Epithelial cell of esophagus (primary cell): Measurements from ENCODE around the gene PTCD3.

Source experiments
- DNase-seq: peaks from one replicate; pipeline ENCODE4 v3.0.0; 2010; ENCODE audit warnings: low read depth
- H3K4me3 ChIP-seq: 2 replicates; pipeline ENCODE4 v1.5.1; 2011; ENCODE audit warnings: mild to moderate bottlenecking, low read length, control low read depth
- CTCF ChIP-seq: IDR thresholded peaks from 2 replicates; pipeline ENCODE4 v1.5.1; 2011; ENCODE audit warnings: low read depth, mild to moderate bottlenecking, low read length, control low read depth, inconsistent platforms; ENCODE audit not compliant: insufficient read depth; ENCODE audit errors: missing control alignments

The PTCD3 gene

DNA sequence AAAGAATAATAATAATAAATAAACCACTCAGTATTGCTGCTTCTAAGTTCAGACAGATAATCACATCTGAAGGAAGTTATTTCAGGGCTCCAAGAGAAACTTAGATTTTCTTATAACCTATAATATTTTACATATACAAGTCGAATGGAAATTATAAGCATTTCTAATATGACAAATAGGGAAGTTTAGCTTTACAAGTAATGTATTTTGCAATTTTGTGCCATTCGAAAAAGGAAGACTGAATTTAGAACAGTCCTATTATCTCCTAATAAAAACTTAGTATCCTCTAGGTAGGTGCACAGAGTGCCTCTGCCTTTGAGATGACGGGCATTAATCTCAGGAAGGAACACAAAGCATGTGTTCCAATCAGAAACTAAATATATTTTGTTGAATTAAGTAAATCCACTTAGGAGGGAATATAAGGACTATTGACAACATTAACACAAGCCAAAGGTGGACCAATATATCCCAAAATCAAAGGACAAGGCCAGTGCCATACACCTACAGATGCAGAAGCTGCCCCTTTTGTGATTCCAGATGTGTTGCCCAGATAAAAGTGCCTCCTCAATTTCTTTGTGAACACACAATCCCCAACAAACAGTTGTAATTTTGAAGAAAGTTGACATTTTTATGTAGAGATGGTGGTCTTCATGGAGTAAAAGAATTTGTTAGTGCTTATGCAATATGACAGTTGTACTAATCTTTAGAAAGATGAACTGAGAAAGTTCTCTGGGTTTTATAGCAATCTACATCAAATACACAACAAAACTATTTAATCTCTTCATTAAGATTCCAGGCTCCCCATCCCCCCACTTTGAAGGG is 36.6 kb downstream of the PTCD3 start:
- no peak overlapping the region for H3K4me3 ChIP-seq
- TF ChIP-seq CTCF, result no peak
- no peak for DNase-seq

GRCh38 chr2:86143307-86143706 is 37.3 kb downstream of the PTCD3 start:
- TF ChIP-seq CTCF, result no peak
- no peak overlapping the region for H3K4me3 ChIP-seq
- no peak for DNase-seq

GRCh38 chr2:86143926-86144685 is 38.1 kb downstream of the PTCD3 start:
- no peak overlapping the region for H3K4me3 ChIP-seq
- TF ChIP-seq CTCF, result no peak
- no peak for DNase-seq

DNA sequence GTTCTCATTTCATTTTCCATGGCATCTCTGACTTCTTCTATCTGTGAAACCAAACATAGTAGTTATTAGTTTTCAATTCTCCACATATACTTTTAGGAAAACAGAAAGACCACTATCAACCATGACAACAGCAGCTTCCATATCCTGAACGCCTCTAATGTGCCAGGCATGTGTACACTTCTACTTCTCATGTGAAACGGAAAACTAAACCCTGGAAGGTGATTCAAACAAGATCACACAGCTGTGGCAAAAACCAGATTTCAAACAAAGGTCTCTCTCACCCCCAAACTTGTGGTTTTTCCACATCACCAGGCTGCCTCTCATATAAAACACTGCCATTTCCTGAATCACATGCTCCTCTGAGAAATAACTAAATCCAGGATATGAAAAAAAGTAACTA is 41.8 kb downstream of the PTCD3 start:
- no peak overlapping the region for H3K4me3 ChIP-seq
- TF ChIP-seq CTCF, result no peak

DNA sequence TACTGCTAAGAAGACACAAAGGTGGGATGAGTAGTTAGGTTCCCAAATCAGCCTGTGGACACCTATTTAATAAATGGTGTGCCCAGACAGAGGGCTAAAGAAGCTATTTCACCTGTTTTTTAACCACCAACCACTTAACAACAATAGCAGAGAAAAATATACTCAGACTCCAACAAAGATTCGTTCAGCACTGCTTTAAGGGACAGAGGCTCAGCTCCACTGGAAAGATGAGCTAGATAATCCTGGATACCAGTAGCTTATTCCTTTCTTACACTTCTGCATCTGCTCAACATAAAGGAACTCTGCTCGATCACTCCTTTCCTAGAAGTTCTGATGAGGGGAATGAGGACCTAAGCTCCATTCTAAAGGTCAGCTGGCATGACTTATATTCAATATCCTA is 44.5 kb downstream of the PTCD3 start:
- TF ChIP-seq CTCF, result no peak

More for the DNA sequence above, 41.8 kb downstream of the PTCD3 start:
- no peak for DNase-seq

DNA sequence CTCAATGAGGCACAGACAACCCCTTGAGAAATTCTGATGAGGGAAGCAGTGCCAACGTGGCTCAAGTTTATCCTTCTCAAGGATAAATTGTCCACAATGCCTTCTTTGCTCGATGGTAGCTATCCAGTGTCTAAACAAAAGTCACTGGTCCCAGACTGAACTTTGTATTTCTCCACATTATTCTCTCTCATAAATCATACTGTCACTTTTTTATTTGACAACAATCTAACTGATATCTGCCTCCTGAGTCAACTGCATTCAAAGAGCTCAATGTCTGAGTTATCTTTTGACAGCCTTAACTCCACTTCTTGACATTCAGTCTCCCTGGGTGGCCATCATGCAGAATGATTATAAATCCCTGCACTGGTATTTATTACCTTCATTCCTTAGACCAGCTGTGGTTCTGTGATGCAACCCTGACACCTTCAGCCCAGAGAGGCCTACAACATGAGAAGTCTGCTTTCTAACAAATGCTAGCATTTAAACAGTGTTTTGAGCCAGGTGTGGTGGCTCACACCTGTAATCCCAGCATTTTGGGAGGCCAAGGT is 51.0 kb downstream of the PTCD3 start:
- TF ChIP-seq CTCF, result no peak
- no peak for DNase-seq
- H3K4me3 ChIP-seq, result no peak overlapping the region

More for the DNA sequence above, 44.5 kb downstream of the PTCD3 start:
- no peak for DNase-seq
- H3K4me3 ChIP-seq, result no peak overlapping the region

DNA sequence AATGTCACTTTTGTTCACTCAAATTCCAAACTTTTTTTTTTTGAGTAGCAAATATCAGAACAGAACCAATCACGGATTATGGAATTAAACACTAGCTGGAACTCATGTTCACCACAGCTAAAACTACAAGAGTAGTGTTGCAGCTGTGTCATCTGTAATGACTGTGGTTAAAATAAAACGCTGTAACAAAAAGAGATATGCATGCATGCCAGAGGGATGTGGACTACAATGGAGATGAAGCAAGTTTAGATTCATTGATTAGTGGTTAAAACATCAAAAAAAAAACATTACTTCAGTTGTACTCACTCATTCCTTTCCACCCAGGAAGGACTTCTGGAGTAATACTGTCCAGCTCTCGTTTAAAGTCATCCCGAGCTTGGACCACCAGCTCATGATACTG is 52.3 kb downstream of the PTCD3 start:
- no peak for DNase-seq
- H3K4me3 ChIP-seq, result no peak overlapping the region
- TF ChIP-seq CTCF, result no peak
